HG02938 (cell line): ENCODE data around the gene RRBP1.

Experiments used
- ATAC-seq: cut with Tn5 transposase; IDR thresholded peaks from one replicate; pipeline ENCODE4 v1.9.1; 2021; ENCODE audit warnings: mild to moderate bottlenecking, moderate library complexity; ENCODE audit not compliant: unreplicated experiment

Gene RRBP1

DNA sequence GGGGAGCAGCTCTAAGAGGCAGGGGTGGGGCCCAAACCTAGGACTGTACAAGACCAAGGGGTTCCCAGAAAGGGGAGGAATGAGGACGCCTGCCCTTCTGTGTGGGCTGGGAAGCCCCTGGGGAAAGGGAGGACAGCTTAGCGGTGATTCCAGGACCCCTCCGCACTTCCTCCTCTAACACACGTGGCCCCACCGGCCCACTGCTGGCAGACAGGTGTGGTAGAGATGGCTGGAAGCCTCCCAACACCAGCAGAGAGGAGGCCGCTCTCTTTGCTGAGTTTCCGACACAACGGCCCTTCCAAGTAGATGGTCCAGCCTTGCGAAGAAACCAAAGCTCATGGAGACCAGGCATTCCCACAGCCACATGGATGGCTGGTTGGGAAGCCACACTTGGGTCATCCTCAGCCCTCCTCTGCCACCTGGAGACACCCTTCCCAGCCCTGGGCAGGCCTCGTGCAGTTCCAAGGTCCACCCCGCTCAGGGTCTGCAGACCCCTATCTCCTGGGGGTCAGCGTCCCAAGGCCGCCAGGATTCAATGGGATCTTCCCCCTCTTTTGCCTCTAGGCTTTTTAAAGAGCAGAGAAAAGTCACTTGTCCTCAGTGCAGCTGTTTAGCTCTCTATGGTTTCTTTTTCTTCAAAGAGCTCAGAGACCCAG lies 43.9 kb downstream of the RRBP1 start:
- no peak for ATAC-seq

DNA sequence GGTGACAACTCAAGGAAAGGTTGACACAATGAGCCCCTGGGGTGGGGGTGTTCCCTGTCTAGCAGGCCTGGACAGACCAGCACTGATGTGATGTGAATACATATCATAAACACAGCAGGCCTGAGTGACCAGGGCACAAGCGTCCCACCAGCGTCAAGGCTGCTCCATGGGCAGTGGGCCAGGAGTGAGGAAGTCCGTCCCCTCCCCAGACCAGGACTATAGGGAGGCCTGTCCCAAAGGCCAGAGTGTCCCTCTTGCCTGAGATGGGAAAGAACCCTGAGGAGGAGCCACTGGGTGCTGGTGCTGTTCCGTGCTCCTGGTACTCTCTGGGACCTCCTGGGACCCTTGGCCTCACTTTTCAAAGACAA lies 44.6 kb downstream of the RRBP1 start:
- ATAC-seq = no peak

DNA sequence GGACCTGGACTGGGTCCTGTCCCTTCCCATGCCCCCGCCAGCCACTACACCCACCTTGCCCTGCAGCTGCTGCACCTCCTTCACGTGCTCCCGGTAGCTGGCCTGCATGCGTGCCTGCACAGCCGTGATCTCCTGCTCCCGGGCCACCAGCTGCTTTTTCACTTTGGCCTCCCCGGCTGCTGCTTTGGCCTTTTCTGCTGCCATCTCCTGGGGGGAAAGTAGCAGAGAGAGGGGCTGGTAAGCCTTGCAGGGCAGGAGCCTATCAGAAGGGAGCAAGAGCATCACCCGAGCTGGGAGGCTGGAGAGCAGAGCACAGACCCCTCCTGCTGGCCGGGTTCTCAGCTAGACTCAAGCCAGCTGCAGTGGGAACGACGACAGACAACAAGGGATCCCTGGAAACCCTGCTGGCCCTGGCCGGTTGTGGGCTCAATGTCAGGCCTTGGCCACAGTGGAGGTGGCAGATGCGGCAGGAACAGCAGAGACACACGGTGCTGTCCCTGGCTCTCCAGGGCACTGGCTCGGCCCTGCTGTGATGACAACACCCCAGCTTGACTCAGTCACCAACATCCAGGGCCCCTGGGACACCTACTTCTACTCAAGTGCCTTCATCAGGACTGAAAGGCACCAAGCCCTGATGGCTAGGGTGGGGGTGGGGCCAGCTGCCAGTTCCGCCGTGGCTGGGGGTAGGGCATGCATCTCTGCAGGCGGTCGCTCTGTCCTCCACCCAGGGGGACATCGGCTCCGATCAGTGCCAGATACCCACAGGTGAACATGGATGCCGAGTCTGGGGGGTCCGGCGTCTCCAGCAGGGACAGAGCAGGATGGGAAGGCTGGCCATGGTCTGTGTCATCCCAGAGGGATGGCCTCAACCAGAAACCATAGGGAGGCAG lies 45.3 kb downstream of the RRBP1 start:
- no peak for ATAC-seq

DNA sequence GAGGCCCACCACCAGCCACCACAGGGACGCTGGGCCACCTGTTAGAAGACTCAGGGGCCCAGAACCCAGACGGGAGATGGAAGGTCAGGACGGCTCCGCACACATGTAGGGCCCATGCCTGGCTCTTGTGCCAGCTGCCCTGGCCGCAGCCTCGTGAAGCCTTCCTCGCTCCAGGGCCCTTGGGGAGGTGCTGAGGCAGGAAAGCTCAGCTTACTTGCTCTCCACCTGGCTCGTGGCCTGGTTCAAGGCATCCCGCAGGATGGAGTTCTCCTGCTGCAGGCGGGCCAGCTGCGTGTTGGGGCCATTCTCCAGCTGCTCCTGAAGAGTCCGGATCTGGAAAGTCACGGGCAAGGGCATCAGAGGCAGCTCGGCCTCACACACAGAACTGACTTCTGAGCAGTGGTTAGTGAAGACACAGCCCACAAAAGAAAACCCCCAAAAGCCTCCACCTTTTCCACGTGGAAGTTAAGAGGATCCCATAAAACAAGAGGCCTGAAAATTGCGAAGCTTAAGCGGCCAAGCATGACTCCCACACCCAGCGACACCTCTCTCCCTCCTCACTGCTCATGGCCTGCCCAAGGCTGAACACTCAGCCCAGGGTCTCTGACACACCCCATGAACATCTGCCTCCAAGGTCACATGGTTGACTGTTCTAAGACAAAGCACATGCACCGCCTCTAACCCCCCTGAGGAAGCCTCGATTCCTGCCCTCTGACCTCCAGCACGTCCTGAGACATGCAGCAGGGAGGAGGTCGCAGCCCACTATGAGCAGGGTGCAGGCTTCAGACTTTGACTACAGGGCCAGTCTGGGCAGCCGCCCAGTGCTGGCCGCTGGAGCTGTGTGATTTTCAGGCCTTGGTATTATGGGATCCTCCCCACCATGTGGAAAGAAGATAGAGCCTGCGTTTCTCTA lies 46.5 kb downstream of the RRBP1 start:
- ATAC-seq = no peak

DNA sequence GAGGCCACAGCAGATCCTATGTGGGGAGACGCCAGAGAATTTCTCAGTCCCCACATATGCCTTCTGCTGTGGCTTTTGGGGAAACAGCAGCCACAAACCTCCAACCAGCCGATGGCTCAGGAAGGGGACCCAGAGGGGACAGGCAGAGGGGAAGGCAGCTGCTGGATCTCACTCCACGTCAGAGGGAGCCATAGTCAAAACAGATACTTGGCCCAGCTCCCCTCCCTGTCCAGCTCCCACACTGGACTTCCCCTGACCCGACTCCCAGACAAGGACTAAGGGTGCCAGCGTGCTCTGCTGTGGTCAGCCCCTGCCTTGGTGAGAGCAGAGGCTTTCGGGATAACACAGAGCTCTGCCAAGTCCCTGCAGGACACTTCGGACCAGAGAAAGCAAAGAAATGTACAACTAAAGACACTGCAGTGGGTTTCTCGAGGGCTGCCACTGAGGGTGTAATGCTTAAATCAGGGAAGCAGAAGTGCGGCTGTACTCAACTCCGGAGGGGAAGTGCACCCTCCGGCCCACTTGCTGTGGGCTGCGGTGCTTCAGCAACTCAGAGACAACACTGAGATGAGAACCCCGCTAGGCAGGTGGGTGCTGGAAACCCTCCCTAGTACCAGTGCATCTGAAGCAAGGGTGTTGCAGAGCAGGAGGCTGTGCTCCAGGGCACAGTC lies 47.2 kb downstream of the RRBP1 start:
- ATAC-seq = no peak

DNA sequence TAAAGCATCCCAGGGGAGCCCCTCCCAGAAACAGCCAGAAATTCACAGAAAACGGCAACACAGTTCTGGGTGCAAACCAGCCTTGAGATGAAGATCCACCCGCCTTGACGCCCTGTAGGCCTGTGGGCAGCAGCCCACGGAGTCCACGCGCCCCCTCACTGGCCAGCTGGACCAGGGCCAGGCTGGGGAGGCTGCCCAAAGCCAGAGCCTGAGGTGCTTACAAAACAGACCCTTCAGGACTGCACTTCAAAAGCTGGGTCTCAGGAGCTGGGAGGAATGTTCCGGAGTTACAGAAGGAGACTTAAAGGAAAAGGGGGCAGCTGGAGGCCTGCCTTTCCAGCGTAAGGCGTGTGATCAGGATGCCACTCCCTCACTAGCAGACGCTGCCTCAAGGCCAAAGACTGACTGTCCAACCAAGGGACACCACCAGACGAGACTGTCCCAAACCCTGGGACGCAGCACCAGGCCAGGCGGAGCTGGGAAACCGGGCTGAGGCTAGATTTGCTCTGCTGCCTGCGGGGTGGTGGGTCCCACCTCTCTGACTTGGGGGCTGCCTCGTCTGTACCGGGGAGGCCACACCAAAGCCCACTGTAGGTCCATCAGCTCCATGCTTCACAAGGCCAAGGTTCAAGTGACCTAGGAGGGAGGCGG lies 48.1 kb downstream of the RRBP1 start:
- ATAC-seq = no peak

DNA sequence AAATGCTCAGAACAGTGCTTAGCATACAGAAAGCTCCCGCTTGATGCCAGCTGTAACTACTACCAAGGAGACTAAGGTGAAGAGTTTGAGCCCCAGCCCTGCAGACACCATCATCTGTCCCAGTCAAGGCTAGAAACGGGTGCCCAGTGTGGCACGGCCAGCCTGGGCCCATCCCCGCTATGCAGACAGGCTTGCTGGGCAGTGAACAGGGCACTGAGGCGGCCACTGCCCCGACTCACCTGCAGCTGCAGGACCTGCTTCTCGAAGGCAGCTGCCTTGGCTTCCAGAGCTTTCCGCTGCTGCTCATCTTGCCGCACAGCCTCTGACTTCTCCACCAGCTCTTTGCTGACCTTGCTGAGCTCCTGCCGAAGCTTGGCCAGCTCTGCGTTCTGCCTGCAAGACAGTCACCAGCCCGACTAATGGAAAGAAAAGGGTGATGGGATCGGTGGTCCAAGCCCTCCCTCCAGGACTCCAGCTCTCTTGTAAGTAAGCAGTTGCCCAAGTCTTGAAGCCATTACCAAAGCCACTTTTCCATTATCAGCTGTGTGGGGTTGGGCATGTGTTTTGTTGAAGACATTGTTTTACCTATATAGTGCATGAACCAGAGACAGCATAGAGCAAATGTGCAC lies 48.7 kb downstream of the RRBP1 start:
- ATAC-seq = no peak

DNA sequence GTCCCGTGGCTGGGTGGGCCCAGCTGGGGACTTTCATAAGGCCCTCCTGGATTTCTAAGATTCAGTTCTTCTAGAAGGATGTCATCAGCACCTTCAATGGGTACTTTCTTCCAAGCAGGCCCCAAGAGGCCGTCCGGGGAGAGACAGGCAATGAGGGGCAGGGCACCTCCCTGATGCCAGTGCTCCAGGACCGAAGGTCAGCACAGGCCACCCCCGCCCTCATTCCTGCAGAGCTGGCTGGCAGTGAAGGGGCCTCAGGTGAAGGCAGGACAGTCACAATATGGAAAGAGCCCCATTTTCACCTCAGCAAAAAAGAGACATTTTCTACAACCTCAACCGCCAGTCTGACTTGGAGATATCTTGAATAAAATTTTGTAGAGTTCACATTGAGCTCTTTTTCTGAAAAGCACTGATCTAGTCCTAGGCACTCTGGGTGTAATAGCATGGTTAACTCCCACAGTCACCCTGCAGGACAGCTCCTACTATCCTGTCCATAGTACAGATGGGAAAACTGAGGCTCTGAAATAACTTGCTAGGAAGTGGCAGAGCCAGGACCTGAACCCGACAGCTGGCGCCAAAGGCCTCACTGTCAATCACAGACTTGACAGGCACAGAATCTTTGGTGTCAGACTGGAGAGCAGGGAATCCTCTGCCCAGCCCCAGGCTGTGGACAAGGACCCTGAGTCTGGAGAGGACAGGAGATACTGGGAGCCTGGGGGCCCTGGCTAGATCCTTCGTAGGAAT lies 50.3 kb downstream of the RRBP1 start:
- no peak for ATAC-seq

DNA sequence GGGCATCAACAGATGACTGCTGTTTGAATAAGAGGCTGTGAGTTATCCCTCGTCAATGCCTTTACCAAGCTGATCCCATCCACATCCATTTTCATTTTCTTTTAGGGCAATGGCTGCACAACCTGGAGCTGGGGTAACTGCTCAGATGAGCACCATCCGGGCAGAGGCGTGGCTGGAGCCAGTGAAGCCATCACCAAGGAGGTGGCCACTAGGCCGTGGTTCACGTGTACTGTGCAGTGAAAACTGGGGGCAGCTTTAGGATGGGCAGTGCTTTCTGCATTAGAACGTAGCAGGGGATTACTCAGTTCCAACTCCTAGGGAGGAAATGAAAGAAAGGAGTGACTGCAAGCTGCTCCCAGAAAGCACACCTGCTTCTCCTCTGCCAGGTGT lies 51.2 kb downstream of the RRBP1 start:
- ATAC-seq = no peak

DNA sequence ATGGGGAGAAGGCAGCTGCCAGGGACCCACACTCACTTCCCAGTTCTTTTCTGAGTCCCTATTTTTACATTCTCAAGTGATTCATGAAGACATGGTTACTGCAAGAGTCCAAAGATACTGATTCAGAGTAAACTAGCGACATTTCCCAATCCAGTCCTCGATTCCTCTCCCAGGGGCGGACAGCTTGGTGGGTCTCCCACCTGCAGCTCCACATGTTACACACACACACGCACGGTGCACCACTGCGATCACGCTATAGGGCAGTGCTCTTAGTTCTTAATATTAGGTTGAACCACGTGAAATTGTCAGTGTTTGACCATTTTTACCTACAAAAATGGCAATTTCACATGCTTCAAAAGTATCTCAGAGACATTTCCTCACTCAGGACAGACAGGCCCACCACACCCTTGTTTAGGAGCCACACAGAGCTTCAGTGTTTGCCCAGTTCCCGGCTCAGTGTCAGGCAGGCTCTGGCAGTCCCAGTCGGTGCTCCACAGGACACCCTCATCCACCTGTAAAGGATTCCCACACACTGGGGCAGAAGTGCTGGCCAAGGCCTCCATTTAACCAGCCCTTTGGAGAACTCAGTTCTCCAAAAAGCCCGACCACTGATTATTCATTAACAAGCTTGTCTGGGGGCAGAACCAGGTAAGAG lies 51.8 kb downstream of the RRBP1 start:
- no peak for ATAC-seq

DNA sequence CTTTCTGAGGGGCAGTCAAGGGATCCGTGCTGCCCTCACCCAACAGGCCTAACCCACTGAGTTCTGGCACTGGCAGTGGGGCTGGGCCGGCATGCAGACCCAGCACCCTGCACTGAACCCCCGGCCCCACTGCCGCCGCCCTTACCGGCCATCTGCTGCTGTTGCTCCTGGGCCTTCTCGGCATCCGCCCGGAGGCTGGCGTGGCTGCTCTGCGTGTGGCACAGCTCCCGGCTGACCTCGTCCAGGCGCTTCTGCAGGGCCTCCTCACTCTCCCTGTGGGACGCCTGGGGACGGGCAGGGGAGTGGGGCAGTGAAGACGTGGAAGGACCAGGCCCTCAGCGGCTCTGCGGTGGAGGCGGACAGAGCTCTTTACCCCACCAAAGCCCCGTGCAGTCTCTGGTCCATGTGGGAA lies 52.4 kb downstream of the RRBP1 start:
- ATAC-seq = no peak

DNA sequence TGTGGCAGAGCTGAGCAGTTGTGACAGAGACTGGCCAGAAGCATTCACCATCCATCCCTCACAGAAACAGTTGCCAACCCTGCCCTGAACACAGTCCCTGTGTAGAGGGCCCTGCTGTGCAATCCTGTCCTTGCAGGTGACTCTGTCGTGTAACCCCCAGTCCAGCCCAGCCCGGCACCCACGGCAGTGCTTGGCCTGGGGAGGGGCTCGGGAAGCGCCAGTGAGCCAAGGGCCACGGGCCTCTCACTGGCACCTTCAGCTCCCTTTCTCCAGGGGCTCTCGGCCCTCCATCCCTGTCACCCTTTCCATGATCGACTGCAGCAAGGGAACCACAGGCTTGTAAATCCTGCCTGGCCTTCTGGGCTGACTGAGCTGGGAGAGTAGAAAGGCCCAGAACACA lies 53.0 kb downstream of the RRBP1 start:
- no peak for ATAC-seq

DNA sequence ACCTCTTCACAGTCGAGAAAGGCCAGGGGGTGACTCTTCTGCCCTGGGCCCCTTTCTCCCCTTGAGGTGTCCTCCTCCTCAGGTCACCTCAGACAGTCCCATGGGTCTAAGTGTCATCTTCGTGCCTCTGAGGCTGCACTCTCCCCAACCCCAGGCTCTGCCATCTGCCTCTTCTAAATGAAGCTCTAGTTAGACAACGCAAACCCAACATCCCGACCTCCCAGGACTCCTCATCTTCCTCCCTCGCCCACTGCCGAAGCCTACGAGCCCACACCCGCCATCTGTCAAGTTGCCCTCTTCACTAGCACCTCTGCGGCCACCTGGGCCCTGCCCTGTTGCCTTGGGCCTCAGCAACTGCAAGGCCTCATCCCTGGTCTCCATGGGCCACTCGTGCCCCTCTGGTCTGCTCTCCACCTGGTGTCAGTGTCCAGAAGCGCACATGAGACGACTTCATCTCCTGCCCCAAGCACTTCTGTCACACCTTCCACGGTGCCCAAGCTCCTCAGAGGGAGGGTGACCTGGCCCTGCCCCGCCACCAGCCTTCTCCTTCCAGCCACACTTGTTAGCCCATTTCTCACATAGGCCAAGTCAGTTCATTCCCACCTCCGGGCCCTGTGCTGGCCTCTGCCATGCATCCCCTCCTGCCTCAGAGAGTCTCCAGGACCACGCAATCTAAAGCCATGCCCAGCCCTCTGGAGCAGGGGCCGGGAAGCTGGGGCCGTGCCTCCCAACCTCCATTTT lies 53.8 kb downstream of the RRBP1 start:
- no peak for ATAC-seq

DNA sequence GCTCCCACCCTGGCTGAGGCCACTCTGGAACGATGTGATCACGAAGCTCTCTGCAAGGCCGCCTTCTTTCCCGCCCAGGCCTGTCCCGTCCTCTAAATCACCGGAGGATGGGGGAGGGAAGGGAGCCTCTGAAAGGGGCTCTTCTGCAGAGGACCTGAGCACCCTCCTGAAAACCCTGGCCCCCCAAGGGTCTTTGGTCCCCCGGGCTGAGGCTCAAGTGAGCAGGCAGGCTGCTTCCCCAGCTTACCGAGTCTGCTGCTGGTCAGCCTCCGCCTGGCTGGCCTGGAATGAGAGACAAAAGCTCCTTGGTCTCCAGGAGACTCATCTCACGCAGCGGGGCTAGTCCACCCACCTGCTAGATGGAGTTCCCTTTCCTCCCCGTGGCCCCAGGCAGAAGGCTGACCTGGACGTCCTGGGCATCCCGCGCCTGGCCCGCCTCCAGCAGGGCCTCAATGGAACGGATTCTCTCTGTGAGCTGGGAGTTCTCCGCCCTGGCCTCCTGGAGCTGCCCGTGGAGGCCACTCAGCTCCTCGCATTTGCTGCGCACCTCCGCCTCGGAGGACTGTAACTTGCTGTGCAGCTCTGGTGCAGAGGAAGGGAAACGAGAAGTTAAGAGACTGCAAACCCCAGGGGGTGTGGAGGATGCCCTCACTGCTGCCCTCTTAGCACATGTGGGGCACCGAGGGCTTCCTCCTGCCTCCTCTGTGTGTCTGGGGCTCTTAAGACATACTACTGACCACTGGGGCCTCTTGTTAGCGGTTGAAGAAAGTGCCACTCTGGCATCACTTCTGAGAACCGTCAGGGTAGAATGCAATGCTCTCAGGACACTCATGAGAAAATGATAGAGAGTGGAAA lies 54.7 kb downstream of the RRBP1 start:
- no peak for ATAC-seq

DNA sequence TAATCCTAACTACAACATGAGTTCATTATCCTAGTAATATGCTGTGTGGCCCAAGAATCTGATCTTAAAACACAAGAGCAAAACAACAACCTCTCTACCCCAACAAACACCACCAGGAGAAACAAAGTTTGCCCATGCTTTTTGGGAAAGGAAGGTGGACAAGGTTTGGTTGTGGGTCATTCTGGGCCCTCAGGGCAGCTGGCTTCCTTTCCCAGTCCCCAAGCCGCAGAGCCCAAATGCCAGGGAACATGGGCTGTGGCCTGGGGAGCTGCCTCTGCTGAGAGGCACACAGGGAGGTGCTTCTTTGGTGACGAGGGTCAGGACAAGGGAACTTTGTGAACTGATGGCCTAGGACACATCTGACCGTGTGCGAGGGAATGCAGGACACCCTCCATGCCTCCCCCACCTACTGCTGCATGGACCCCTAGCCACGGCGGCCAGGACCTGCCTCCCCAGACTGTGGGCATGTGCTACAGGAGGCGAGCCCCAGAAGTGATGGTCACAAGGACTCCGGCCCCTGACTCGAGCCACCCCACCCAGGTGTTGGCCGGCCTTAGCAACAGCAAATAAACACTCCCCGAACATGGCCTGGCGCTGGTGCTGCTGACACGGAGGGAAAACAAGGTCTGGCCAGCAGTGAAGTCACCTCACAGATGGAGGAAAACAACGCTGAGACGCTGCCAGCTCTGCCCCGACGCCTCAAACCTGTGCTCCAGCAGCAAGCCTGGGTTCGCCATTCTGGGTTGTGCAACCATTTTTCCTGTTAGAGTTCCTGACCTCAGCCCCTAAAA lies 55.6 kb downstream of the RRBP1 start:
- ATAC-seq = no peak
